Central memory CD8-positive, alpha-beta T cell (primary cell): Measurements from ENCODE around the gene TGFBRAP1.
"Not testable (repeated sequence)": the region's sequence is repeated elsewhere in the genome, so short reads cannot be mapped to it uniquely, and the experiment has no call there.

Source experiments
- ATAC-seq: fragments of 150-1000 bp; cut with Tn5 transposase; replicated peaks from 2 replicates; pipeline ENCODE4 v1.10.0; 2022; ENCODE audit warnings: mild to moderate bottlenecking, moderate FRiP score, moderate number of reproducible peaks; ENCODE audit not compliant: poor library complexity, severe bottlenecking; ENCODE audit errors: extremely low read depth
- DNase-seq, 2 donors: peaks; one replicate each; pipeline ENCODE4 v3.0.0; 2021; ENCODE audit warnings: low spot score in 2 of 2
- H3K27ac Mint-ChIP-seq: one replicate; pipeline ENCODE4 v1.8.0; 2022; ENCODE audit warnings: low read depth, mild to moderate bottlenecking, moderate library complexity, mixed read lengths
- H3K27me3 Mint-ChIP-seq: one replicate; pipeline ENCODE4 v1.8.0; 2022; ENCODE audit warnings: mixed read lengths
- H3K36me3 Mint-ChIP-seq: one replicate; pipeline ENCODE4 v1.8.0; 2022; ENCODE audit warnings: mild to moderate bottlenecking, moderate library complexity, mixed read lengths; ENCODE audit not compliant: insufficient read depth
- H3K4me1 Mint-ChIP-seq: one replicate; pipeline ENCODE4 v1.8.0; 2022; ENCODE audit warnings: mixed read lengths
- H3K4me3 Mint-ChIP-seq: one replicate; pipeline ENCODE4 v1.8.0; 2022; ENCODE audit warnings: mild to moderate bottlenecking, moderate library complexity, mixed read lengths
- H3K9me3 Mint-ChIP-seq: one replicate; pipeline ENCODE4 v1.8.0; 2022; ENCODE audit warnings: mixed read lengths

TGFBRAP1 gene

GRCh38 chr2:105337122-105338019, 7.8 kb upstream of the TGFBRAP1 start, which contains the start of gene C2orf49:
Gene C2orf49, plus strand, starts transcription at chr2:105337540. Its CDS starts 48 bp downstream, at chr2:105337588.
- ATAC-seq, result peak; percentile 86
- Mint-ChIP-seq H3K4me1 (peaks cover 31% of the 10 kb centered on the region), H3K27me3 (no peaks in the 10 kb centered on the region), H3K9me3 (no peaks in the 10 kb centered on the region), H3K36me3 (peaks cover 33% of the 10 kb centered on the region), H3K4me3 (peak within 1 kb of the TSS; percentile 97), H3K27ac (peak within 1 kb of the TSS; percentile 100)
- DNase-seq, result peak; percentile 82 to 88

- Mint-ChIP-seq H3K4me1 (peaks cover 31% of the 10 kb centered on the region), H3K9me3 (no peaks in the 10 kb centered on the region), H3K27ac (peak overlapping the region; percentile 100), H3K4me3 (peak overlapping the region; percentile 97), H3K27me3 (no peaks in the 10 kb centered on the region), H3K36me3 (peaks cover 30% of the 10 kb centered on the region)
- ATAC-seq (no peak), DNase-seq (no peak)
Measured at GRCh38 chr2:105336786-105337121, 7.2 kb upstream of the TGFBRAP1 start.

- Mint-ChIP-seq H3K27me3 (no peaks in the 10 kb centered on the region), H3K4me1 (peaks cover 31% of the 10 kb centered on the region), H3K9me3 (no peaks in the 10 kb centered on the region), H3K36me3 (peaks cover 26% of the 10 kb centered on the region), H3K27ac (no peak overlapping the region), H3K4me3 (no peak overlapping the region)
- DNase-seq (no peak), ATAC-seq (no peak)
Measured at GRCh38 chr2:105335469-105335868, 5.9 kb upstream of the TGFBRAP1 start.

GRCh38 chr2:105334211-105334610, 4.7 kb upstream of the TGFBRAP1 start:
- Mint-ChIP-seq H3K36me3 (peaks cover 27% of the 10 kb centered on the region), H3K4me1 (peaks cover 24% of the 10 kb centered on the region), H3K27me3 (no peaks in the 10 kb centered on the region), H3K4me3 (no peak overlapping the region), H3K9me3 (no peaks in the 10 kb centered on the region), H3K27ac (no peak overlapping the region)
- no peak for ATAC-seq
- DNase-seq, result no peak

GRCh38 chr2:105330681-105331375, 1.3 kb upstream of the TGFBRAP1 start:
- Mint-ChIP-seq H3K9me3 (no peaks in the 10 kb centered on the region), H3K4me3 (peak overlapping the region; percentile 78), H3K36me3 (peaks cover 13% of the 10 kb centered on the region), H3K4me1 (peaks cover 20% of the 10 kb centered on the region), H3K27ac (peak overlapping the region; percentile 73), H3K27me3 (no peaks in the 10 kb centered on the region)
- DNase-seq, result no peak
- no peak for ATAC-seq

GRCh38 chr2:105329197-105329554, 359 bp downstream of the TGFBRAP1 start:
- Mint-ChIP-seq H3K36me3 (peaks cover 14% of the 10 kb centered on the region), H3K4me1 (peaks cover 34% of the 10 kb centered on the region), H3K9me3 (no peaks in the 10 kb centered on the region), H3K27me3 (no peaks in the 10 kb centered on the region), H3K4me3 (peak overlapping the region; percentile 79), H3K27ac (peak overlapping the region; percentile 73)
- DNase-seq, result no peak
- peak; percentile 22 for ATAC-seq

- H3K36me3 Mint-ChIP-seq, result peaks cover 14% of the 10 kb centered on the region
- peak in 1 of 2 donors; percentile 15 for DNase-seq
- peak overlapping the region; percentile 79 for H3K4me3 Mint-ChIP-seq
- H3K4me1 Mint-ChIP-seq, result peaks cover 39% of the 10 kb centered on the region
- no peaks in the 10 kb centered on the region for H3K27me3 Mint-ChIP-seq
- no peaks in the 10 kb centered on the region for H3K9me3 Mint-ChIP-seq
- peak; percentile 45 for ATAC-seq
- H3K27ac Mint-ChIP-seq, result peak overlapping the region; percentile 73
Measured at GRCh38 chr2:105328281-105329196, 996 bp downstream of the TGFBRAP1 start.

GRCh38 chr2:105327690-105328089, 1.8 kb downstream of the TGFBRAP1 start:
- Mint-ChIP-seq H3K4me3 (peak overlapping the region; percentile 79), H3K4me1 (peaks cover 45% of the 10 kb centered on the region), H3K36me3 (peaks cover 16% of the 10 kb centered on the region), H3K27ac (peak overlapping the region; percentile 73), H3K27me3 (no peaks in the 10 kb centered on the region), H3K9me3 (no peaks in the 10 kb centered on the region)
- DNase-seq (no peak), ATAC-seq (no peak)

GRCh38 chr2:105327271-105327670, 2.3 kb downstream of the TGFBRAP1 start:
- H3K4me3 Mint-ChIP-seq, H3K27me3 Mint-ChIP-seq, H3K9me3 Mint-ChIP-seq, DNase-seq, ATAC-seq: not testable (repeated sequence)
- Mint-ChIP-seq H3K36me3 (peaks cover 17% of the 10 kb centered on the region), H3K4me1 (peaks cover 49% of the 10 kb centered on the region), H3K27ac (peak overlapping the region; percentile 73)

GRCh38 chr2:105325389-105325963, 4.1 kb downstream of the TGFBRAP1 start:
- Mint-ChIP-seq H3K4me1 (peaks cover 49% of the 10 kb centered on the region), H3K9me3 (no peaks in the 10 kb centered on the region), H3K4me3 (no peak overlapping the region), H3K36me3 (peaks cover 14% of the 10 kb centered on the region), H3K27me3 (no peaks in the 10 kb centered on the region), H3K27ac (no peak overlapping the region)
- ATAC-seq (no peak), DNase-seq (no peak)

GRCh38 chr2:105324732-105325131, 4.8 kb downstream of the TGFBRAP1 start:
- Mint-ChIP-seq H3K36me3 (peaks cover 9% of the 10 kb centered on the region), H3K4me3 (no peak overlapping the region), H3K9me3 (no peaks in the 10 kb centered on the region), H3K4me1 (peaks cover 54% of the 10 kb centered on the region), H3K27ac (no peak overlapping the region), H3K27me3 (no peaks in the 10 kb centered on the region)
- DNase-seq (no peak), ATAC-seq (no peak)

- Mint-ChIP-seq H3K4me1 (peaks cover 51% of the 10 kb centered on the region), H3K36me3 (peaks cover 7% of the 10 kb centered on the region), H3K9me3 (no peaks in the 10 kb centered on the region), H3K4me3 (no peak overlapping the region), H3K27me3 (no peaks in the 10 kb centered on the region), H3K27ac (no peak overlapping the region)
- DNase-seq, result no peak
- no peak for ATAC-seq
Measured at GRCh38 chr2:105324101-105324500, 5.4 kb downstream of the TGFBRAP1 start.
